Activated naive CD4-positive, alpha-beta T cell treated with anti-CD3 and anti-CD28 coated beads, Interleukin-2, amount 50 U/mL, for 24 hours (primary cell): Measurements from ENCODE around the gene SMPD3.

Experiments used
- H3K27ac Mint-ChIP-seq: one replicate; pipeline ENCODE4 v1.8.0; 2021; ENCODE audit warnings: mild to moderate bottlenecking, mixed read lengths
- H3K27me3 Mint-ChIP-seq: one replicate; pipeline ENCODE4 v1.8.0; 2021; ENCODE audit warnings: mixed read lengths
- H3K36me3 Mint-ChIP-seq: one replicate; pipeline ENCODE4 v1.8.0; 2021; ENCODE audit warnings: mixed read lengths
- H3K4me1 Mint-ChIP-seq: one replicate; pipeline ENCODE4 v1.8.0; 2021; ENCODE audit warnings: mixed read lengths
- H3K4me3 Mint-ChIP-seq: one replicate; pipeline ENCODE4 v1.8.0; 2021; ENCODE audit warnings: mild to moderate bottlenecking, mixed read lengths
- H3K9me3 Mint-ChIP-seq: one replicate; pipeline ENCODE4 v1.8.0; 2021; ENCODE audit warnings: mixed read lengths

Gene SMPD3

GRCh38 chr16:68345958-68346635 is 102.2 kb downstream of the SMPD3 start:
- no peaks in the 10 kb centered on the region for H3K27me3 Mint-ChIP-seq
- H3K36me3 Mint-ChIP-seq: peaks cover 13% of the 10 kb centered on the region
- no peaks in the 10 kb centered on the region for H3K9me3 Mint-ChIP-seq
- H3K27ac Mint-ChIP-seq: no peak overlapping the region
- H3K4me3 Mint-ChIP-seq: no peak overlapping the region
- H3K4me1 Mint-ChIP-seq: no peaks in the 10 kb centered on the region

- H3K4me3 Mint-ChIP-seq: no peak overlapping the region
- H3K9me3 Mint-ChIP-seq: no peaks in the 10 kb centered on the region
- H3K36me3 Mint-ChIP-seq: peaks cover 18% of the 10 kb centered on the region
- no peaks in the 10 kb centered on the region for H3K4me1 Mint-ChIP-seq
- no peak overlapping the region for H3K27ac Mint-ChIP-seq
- no peaks in the 10 kb centered on the region for H3K27me3 Mint-ChIP-seq
Measured at GRCh38 chr16:68345351-68345810, 102.9 kb downstream of the SMPD3 start.

GRCh38 chr16:68344252-68344651 is 104.1 kb downstream of the SMPD3 start:
- peaks cover 18% of the 10 kb centered on the region for H3K36me3 Mint-ChIP-seq
- H3K4me1 Mint-ChIP-seq: no peaks in the 10 kb centered on the region
- H3K27ac Mint-ChIP-seq: no peak overlapping the region
- no peaks in the 10 kb centered on the region for H3K9me3 Mint-ChIP-seq
- H3K27me3 Mint-ChIP-seq: no peaks in the 10 kb centered on the region
- H3K4me3 Mint-ChIP-seq: no peak overlapping the region

- Mint-ChIP-seq H3K36me3 (peaks cover 18% of the 10 kb centered on the region), H3K27ac (no peak overlapping the region), H3K9me3 (no peaks in the 10 kb centered on the region), H3K4me1 (no peaks in the 10 kb centered on the region), H3K27me3 (no peaks in the 10 kb centered on the region), H3K4me3 (no peak overlapping the region)
Measured at GRCh38 chr16:68343137-68343536, 105.2 kb downstream of the SMPD3 start.

- Mint-ChIP-seq H3K4me3 (no peak overlapping the region), H3K27ac (no peak overlapping the region), H3K4me1 (no peaks in the 10 kb centered on the region), H3K27me3 (no peaks in the 10 kb centered on the region), H3K36me3 (peaks cover 23% of the 10 kb centered on the region), H3K9me3 (no peaks in the 10 kb centered on the region)
Measured at GRCh38 chr16:68342620-68343019, 105.7 kb downstream of the SMPD3 start.

- Mint-ChIP-seq H3K36me3 (peaks cover 26% of the 10 kb centered on the region), H3K4me3 (no peak overlapping the region), H3K27ac (no peak overlapping the region), H3K27me3 (no peaks in the 10 kb centered on the region), H3K4me1 (no peaks in the 10 kb centered on the region), H3K9me3 (no peaks in the 10 kb centered on the region)
Measured at GRCh38 chr16:68339214-68339613, 109.1 kb downstream of the SMPD3 start.

GRCh38 chr16:68338326-68339119 is 109.8 kb downstream of the SMPD3 start:
- no peaks in the 10 kb centered on the region for H3K9me3 Mint-ChIP-seq
- no peaks in the 10 kb centered on the region for H3K4me1 Mint-ChIP-seq
- no peak overlapping the region for H3K27ac Mint-ChIP-seq
- no peak overlapping the region for H3K4me3 Mint-ChIP-seq
- no peaks in the 10 kb centered on the region for H3K27me3 Mint-ChIP-seq
- peaks cover 27% of the 10 kb centered on the region for H3K36me3 Mint-ChIP-seq

- no peaks in the 10 kb centered on the region for H3K9me3 Mint-ChIP-seq
- H3K27me3 Mint-ChIP-seq: no peaks in the 10 kb centered on the region
- H3K36me3 Mint-ChIP-seq: peaks cover 26% of the 10 kb centered on the region
- H3K4me1 Mint-ChIP-seq: peaks cover 12% of the 10 kb centered on the region
- no peak overlapping the region for H3K27ac Mint-ChIP-seq
- no peak overlapping the region for H3K4me3 Mint-ChIP-seq
Measured at GRCh38 chr16:68335175-68335574, 113.1 kb downstream of the SMPD3 start.

GRCh38 chr16:68332411-68333121 is 115.7 kb downstream of the SMPD3 start:
- no peak overlapping the region for H3K4me3 Mint-ChIP-seq
- peaks cover 21% of the 10 kb centered on the region for H3K4me1 Mint-ChIP-seq
- H3K27me3 Mint-ChIP-seq: no peaks in the 10 kb centered on the region
- no peak overlapping the region for H3K27ac Mint-ChIP-seq
- no peaks in the 10 kb centered on the region for H3K9me3 Mint-ChIP-seq
- H3K36me3 Mint-ChIP-seq: peaks cover 21% of the 10 kb centered on the region

- Mint-ChIP-seq H3K36me3 (peaks cover 17% of the 10 kb centered on the region), H3K4me1 (peaks cover 21% of the 10 kb centered on the region), H3K9me3 (no peaks in the 10 kb centered on the region), H3K27ac (peak overlapping the region; percentile 66), H3K27me3 (no peaks in the 10 kb centered on the region), H3K4me3 (no peak overlapping the region)
Measured at GRCh38 chr16:68331879-68332410, 116.4 kb downstream of the SMPD3 start.

- Mint-ChIP-seq H3K27ac (no peak overlapping the region), H3K4me3 (no peak overlapping the region), H3K9me3 (no peaks in the 10 kb centered on the region), H3K4me1 (peaks cover 21% of the 10 kb centered on the region), H3K27me3 (no peaks in the 10 kb centered on the region), H3K36me3 (peaks cover 9% of the 10 kb centered on the region)
Measured at GRCh38 chr16:68328860-68329390, 119.4 kb downstream of the SMPD3 start.

- Mint-ChIP-seq H3K4me3 (no peak overlapping the region), H3K27me3 (no peaks in the 10 kb centered on the region), H3K4me1 (peaks cover 21% of the 10 kb centered on the region), H3K36me3 (peaks cover 11% of the 10 kb centered on the region), H3K9me3 (no peaks in the 10 kb centered on the region), H3K27ac (no peak overlapping the region)
Measured at GRCh38 chr16:68328151-68328859, 120.0 kb downstream of the SMPD3 start.

- H3K4me1 Mint-ChIP-seq: peaks cover 20% of the 10 kb centered on the region
- H3K4me3 Mint-ChIP-seq: no peak overlapping the region
- H3K9me3 Mint-ChIP-seq: no peaks in the 10 kb centered on the region
- H3K36me3 Mint-ChIP-seq: peaks cover 10% of the 10 kb centered on the region
- no peak overlapping the region for H3K27ac Mint-ChIP-seq
- H3K27me3 Mint-ChIP-seq: no peaks in the 10 kb centered on the region
Measured at GRCh38 chr16:68324780-68325357, 123.4 kb downstream of the SMPD3 start.

- H3K4me1 Mint-ChIP-seq: peaks cover 24% of the 10 kb centered on the region
- H3K27ac Mint-ChIP-seq: no peak overlapping the region
- H3K4me3 Mint-ChIP-seq: no peak overlapping the region
- no peaks in the 10 kb centered on the region for H3K27me3 Mint-ChIP-seq
- H3K36me3 Mint-ChIP-seq: peaks cover 12% of the 10 kb centered on the region
- H3K9me3 Mint-ChIP-seq: no peaks in the 10 kb centered on the region
Measured at GRCh38 chr16:68324336-68324735, 124.0 kb downstream of the SMPD3 start.
